NK-92 treated with Interleukin-12 subunit alpha and Interleukin-12 subunit beta, amount 100 ng/mL, for 24 hours (cell line): ENCODE results near the gene FIBIN.
"Not testable (repeated sequence)": the region's sequence is repeated elsewhere in the genome, so short reads cannot be mapped to it uniquely, and the experiment has no call there.

Source experiments
- DNase-seq: peaks from one replicate; lab custom pipeline; 2025; lab: John Stamatoyannopoulos, UW

The FIBIN gene

GRCh38 chr11:26993965-26994457, at the start of gene FIBIN:
TSS of gene FIBIN (plus strand) at chr11:26994112. CDS start at chr11:26994527, 415 bp downstream.
- DNase-seq, result no peak

- no peak for DNase-seq
Measured at GRCh38 chr11:26944866-26945664, 48.8 kb upstream of the FIBIN start.

GRCh38 chr11:26946257-26946716, 47.6 kb upstream of the FIBIN start:
- DNase-seq, result no peak

GRCh38 chr11:26947379-26947844, 46.5 kb upstream of the FIBIN start:
- no peak for DNase-seq

- no peak for DNase-seq
Measured at GRCh38 chr11:26947904-26948639, 45.8 kb upstream of the FIBIN start.

GRCh38 chr11:26948881-26949280, 45.0 kb upstream of the FIBIN start:
- no peak for DNase-seq

- DNase-seq, result no peak
Measured at GRCh38 chr11:26949846-26950245, 44.1 kb upstream of the FIBIN start.

GRCh38 chr11:26950260-26950719, 43.6 kb upstream of the FIBIN start:
- DNase-seq, result no peak

GRCh38 chr11:26951809-26952515, 42.0 kb upstream of the FIBIN start:
- no peak for DNase-seq

- DNase-seq, result no peak
Measured at GRCh38 chr11:26953770-26954392, 40.0 kb upstream of the FIBIN start.

- no peak for DNase-seq
Measured at GRCh38 chr11:26958005-26958701, 35.8 kb upstream of the FIBIN start.

GRCh38 chr11:26958702-26959049, 35.2 kb upstream of the FIBIN start:
- no peak for DNase-seq

GRCh38 chr11:26960281-26960680, 33.6 kb upstream of the FIBIN start:
- DNase-seq, result no peak

- DNase-seq, result no peak
Measured at GRCh38 chr11:26963764-26964163, 30.1 kb upstream of the FIBIN start.

GRCh38 chr11:26964339-26964738, 29.6 kb upstream of the FIBIN start:
- DNase-seq, result no peak

GRCh38 chr11:26964847-26965485, 28.9 kb upstream of the FIBIN start:
- not testable (repeated sequence) for DNase-seq

GRCh38 chr11:26971961-26972360, 22.0 kb upstream of the FIBIN start:
- DNase-seq, result no peak

- DNase-seq, result no peak
Measured at GRCh38 chr11:26974069-26974783, 19.7 kb upstream of the FIBIN start.

GRCh38 chr11:26974996-26975395, 18.9 kb upstream of the FIBIN start:
- no peak for DNase-seq

GRCh38 chr11:26976389-26976788, 17.5 kb upstream of the FIBIN start:
- DNase-seq, result no peak
